ENCODE measurements around the gene NEUROD2.
"Not testable (repeated sequence)": the region's sequence is repeated elsewhere in the genome, so short reads cannot be mapped to it uniquely, and the experiment has no call there.

NEUROD2 gene

GRCh38 chr17:39595294-39595693 lies 12.4 kb downstream of the NEUROD2 start:
- H3K4me3 ChIP-seq (ENCODE audit: low read length): no peak overlapping the region
- H3K4me1 ChIP-seq (ENCODE audit: control insufficient read depth, insufficient read depth, low read length): peaks cover 6% of the 10 kb centered on the region
- no peaks in the 10 kb centered on the region for H3K9me3 ChIP-seq (ENCODE audit: control insufficient read depth, insufficient read depth, low read length)
- no peaks in the 10 kb centered on the region for H3K36me3 ChIP-seq (ENCODE audit: control insufficient read depth, insufficient read depth, low read length)
- peaks cover 61% of the 10 kb centered on the region for H3K27me3 ChIP-seq (ENCODE audit: control insufficient read depth, insufficient read depth, low read length)
- no peak for DNase-seq (ENCODE audit: low read depth, low spot score)
- no CpG with 5 or more reads among the region's 4 CpGs for WGBS (ENCODE audit: insufficient coverage, insufficient read length)
- H3K27ac ChIP-seq (ENCODE audit: low read length): no peak overlapping the region

GRCh38 chr17:39593371-39593770 lies 14.3 kb downstream of the NEUROD2 start:
- DNase-seq (ENCODE audit: low read depth, low spot score): no peak
- Histone ChIP-seq H3K36me3 (ENCODE audit: control insufficient read depth, insufficient read depth, low read length) (no peaks in the 10 kb centered on the region), H3K9me3 (ENCODE audit: control insufficient read depth, insufficient read depth, low read length) (no peaks in the 10 kb centered on the region), H3K27ac (ENCODE audit: low read length) (no peak overlapping the region), H3K4me3 (ENCODE audit: low read length) (no peak overlapping the region), H3K27me3 (ENCODE audit: control insufficient read depth, insufficient read depth, low read length) (peaks cover 43% of the 10 kb centered on the region), H3K4me1 (ENCODE audit: control insufficient read depth, insufficient read depth, low read length) (peaks cover 5% of the 10 kb centered on the region)
- WGBS (ENCODE audit: insufficient coverage, insufficient read length): no CpG with 5 or more reads among the region's 2 CpGs

DNA sequence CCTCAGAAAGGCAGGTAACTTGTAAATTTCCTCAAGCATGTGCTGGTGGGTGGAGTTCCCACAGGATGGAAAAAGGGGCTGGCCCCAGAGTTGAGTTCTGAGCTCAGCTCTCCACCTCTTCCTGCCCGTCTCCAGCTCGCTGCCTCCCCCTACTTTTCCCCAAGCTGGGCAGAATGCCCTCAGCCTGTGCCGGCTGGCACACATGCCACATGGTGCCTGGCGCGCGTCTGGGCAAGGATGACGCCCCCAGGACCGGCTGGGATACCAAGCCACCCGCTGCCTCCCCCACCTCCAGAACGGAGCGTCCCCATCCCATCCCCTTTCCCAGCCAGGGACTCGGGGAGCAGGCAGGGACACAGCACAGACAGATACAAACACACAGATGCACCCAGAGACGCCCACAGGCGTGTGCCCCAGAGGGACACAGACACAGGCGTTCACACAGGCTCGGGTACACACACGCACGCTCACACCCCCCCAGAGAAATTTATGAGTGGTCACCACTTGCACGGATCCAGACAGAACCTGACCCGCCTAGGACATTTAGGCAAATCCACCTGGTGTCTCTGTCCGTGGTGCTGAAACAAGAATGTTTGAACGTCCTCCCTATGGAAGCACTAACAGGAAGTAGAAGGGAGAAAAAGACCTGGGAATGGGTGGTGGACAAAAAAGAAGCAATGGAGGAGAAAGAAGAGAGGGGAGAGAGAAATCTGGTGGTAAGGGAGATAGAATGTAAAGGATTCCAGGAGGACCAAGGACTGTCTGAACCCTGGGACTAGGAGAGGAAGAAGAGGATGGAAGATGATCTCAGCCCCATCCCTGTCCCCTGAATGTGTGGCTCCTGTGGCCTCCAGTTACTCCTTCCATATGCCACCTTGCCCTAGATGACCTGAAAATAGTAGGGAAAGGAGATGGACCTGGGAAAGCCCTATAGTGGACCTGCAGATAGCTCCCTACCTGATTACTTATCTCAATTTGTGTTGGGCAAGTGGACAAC lies 15.5 kb downstream of the NEUROD2 start:
- Histone ChIP-seq H3K27ac (ENCODE audit: low read length) (no peak overlapping the region), H3K4me1 (ENCODE audit: control insufficient read depth, insufficient read depth, low read length) (peaks cover 5% of the 10 kb centered on the region), H3K4me3 (ENCODE audit: low read length) (no peak overlapping the region), H3K27me3 (ENCODE audit: control insufficient read depth, insufficient read depth, low read length) (peaks cover 32% of the 10 kb centered on the region), H3K9me3 (ENCODE audit: control insufficient read depth, insufficient read depth, low read length) (no peaks in the 10 kb centered on the region), H3K36me3 (ENCODE audit: control insufficient read depth, insufficient read depth, low read length) (no peaks in the 10 kb centered on the region)
- WGBS (ENCODE audit: insufficient coverage, insufficient read length): no CpG with 5 or more reads among the region's 22 CpGs
- no peak for DNase-seq (ENCODE audit: low read depth, low spot score)

DNA sequence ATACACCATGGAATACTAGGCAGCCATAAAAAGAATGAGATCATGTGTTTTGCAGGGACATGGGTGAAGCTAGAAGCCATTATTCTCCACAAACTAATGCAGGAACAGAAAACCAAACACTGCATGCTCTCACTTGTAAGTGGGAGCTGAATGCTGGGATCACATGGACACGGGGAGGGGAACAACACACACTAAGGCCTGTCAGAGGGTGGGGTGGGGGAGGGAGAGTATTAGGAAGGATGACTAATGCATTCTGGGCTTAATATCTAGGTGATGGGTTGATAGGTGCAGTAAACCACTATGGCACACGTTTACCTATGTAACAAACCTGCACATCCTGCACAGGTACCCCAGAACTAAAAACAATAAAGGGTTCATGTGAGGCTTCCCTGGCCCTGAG lies 17.5 kb downstream of the NEUROD2 start:
- H3K9me3 ChIP-seq (ENCODE audit: control insufficient read depth, insufficient read depth, low read length); H3K4me3 ChIP-seq (ENCODE audit: low read length); H3K27ac ChIP-seq (ENCODE audit: low read length); DNase-seq (ENCODE audit: low read depth, low spot score); H3K4me1 ChIP-seq (ENCODE audit: control insufficient read depth, insufficient read depth, low read length); H3K36me3 ChIP-seq (ENCODE audit: control insufficient read depth, insufficient read depth, low read length): not testable (repeated sequence)
- H3K27me3 ChIP-seq (ENCODE audit: control insufficient read depth, insufficient read depth, low read length): peaks cover 11% of the 10 kb centered on the region
- WGBS (ENCODE audit: insufficient coverage, insufficient read length): no CpG with 5 or more reads among the region's 2 CpGs

GRCh38 chr17:39582658-39583057 lies 25.1 kb downstream of the NEUROD2 start:
- WGBS (ENCODE audit: insufficient coverage, insufficient read length): no CpG with 5 or more reads among the region's 2 CpGs
- Histone ChIP-seq H3K4me3 (ENCODE audit: low read length) (no peak overlapping the region), H3K27ac (ENCODE audit: low read length) (no peak overlapping the region), H3K4me1 (ENCODE audit: control insufficient read depth, insufficient read depth, low read length) (peaks cover 8% of the 10 kb centered on the region), H3K27me3 (ENCODE audit: control insufficient read depth, insufficient read depth, low read length) (no peaks in the 10 kb centered on the region), H3K36me3 (ENCODE audit: control insufficient read depth, insufficient read depth, low read length) (no peaks in the 10 kb centered on the region), H3K9me3 (ENCODE audit: control insufficient read depth, insufficient read depth, low read length) (no peaks in the 10 kb centered on the region)
- DNase-seq (ENCODE audit: low read depth, low spot score): no peak

DNA sequence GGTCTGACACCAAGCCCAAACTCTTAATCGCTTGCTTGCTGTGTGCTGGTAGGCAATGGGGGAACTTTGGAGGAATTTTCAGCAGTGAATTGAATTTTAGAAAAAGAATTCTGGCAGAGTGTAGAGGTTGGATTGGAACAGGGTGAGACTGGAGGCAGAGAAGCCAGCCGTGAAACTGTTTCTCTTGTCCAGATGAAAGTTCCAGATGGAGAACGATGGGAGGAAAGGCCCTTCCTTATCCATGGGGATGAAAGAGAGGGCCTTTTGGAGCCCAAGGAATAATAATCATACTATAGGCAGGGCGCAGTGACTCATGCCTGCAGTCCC lies 26.0 kb downstream of the NEUROD2 start:
- Histone ChIP-seq H3K4me3 (ENCODE audit: low read length) (no peak overlapping the region), H3K27me3 (ENCODE audit: control insufficient read depth, insufficient read depth, low read length) (no peaks in the 10 kb centered on the region), H3K27ac (ENCODE audit: low read length) (no peak overlapping the region), H3K4me1 (ENCODE audit: control insufficient read depth, insufficient read depth, low read length) (peaks cover 8% of the 10 kb centered on the region), H3K36me3 (ENCODE audit: control insufficient read depth, insufficient read depth, low read length) (no peaks in the 10 kb centered on the region), H3K9me3 (ENCODE audit: control insufficient read depth, insufficient read depth, low read length) (no peaks in the 10 kb centered on the region)
- DNase-seq (ENCODE audit: low read depth, low spot score): no peak
- no CpG with 5 or more reads among the region's 4 CpGs for WGBS (ENCODE audit: insufficient coverage, insufficient read length)

DNA sequence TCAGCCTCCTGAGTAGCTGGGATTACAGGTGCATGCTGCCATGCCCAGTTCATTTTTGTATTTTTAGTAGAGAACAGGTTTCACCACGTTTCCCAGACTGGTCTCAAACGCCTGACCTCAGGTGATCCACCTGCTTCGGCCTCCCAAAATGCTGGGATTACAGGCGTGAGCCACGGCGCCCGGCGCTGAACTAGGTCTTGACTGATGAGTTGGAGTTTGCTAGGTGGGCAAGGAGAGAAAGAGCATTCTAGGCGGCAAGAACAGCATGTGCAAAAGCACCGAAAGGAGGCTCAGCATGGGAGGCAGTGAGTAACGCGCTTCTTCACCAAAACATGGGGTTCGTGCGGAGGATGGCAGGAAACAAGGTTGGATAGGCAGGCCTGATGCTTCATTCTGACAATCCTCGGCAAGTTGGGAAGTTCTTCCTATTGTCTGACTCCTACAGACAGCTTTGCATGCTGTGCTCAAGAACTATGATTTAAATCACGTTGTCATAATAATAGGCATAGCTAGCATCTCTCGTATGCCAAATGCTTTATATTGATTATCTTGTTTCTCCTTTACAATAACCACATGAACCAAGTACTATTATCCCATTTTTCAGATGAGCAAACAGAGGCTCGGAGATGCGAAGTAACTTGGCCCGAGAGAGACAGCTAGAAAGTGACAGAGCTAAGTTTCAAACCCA lies 26.5 kb downstream of the NEUROD2 start:
- H3K4me1 ChIP-seq (ENCODE audit: control insufficient read depth, insufficient read depth, low read length): peaks cover 8% of the 10 kb centered on the region
- no peaks in the 10 kb centered on the region for H3K36me3 ChIP-seq (ENCODE audit: control insufficient read depth, insufficient read depth, low read length)
- no peak overlapping the region for H3K4me3 ChIP-seq (ENCODE audit: low read length)
- no peaks in the 10 kb centered on the region for H3K27me3 ChIP-seq (ENCODE audit: control insufficient read depth, insufficient read depth, low read length)
- no peak overlapping the region for H3K27ac ChIP-seq (ENCODE audit: low read length)
- DNase-seq (ENCODE audit: low read depth, low spot score): no peak
- no peaks in the 10 kb centered on the region for H3K9me3 ChIP-seq (ENCODE audit: control insufficient read depth, insufficient read depth, low read length)
- no CpG with 5 or more reads among the region's 20 CpGs for WGBS (ENCODE audit: insufficient coverage, insufficient read length)

GRCh38 chr17:39580082-39580468 lies 27.6 kb downstream of the NEUROD2 start:
- Histone ChIP-seq H3K36me3 (ENCODE audit: control insufficient read depth, insufficient read depth, low read length) (no peaks in the 10 kb centered on the region), H3K27me3 (ENCODE audit: control insufficient read depth, insufficient read depth, low read length) (no peaks in the 10 kb centered on the region), H3K4me1 (ENCODE audit: control insufficient read depth, insufficient read depth, low read length) (peaks cover 8% of the 10 kb centered on the region), H3K4me3 (ENCODE audit: low read length) (no peak overlapping the region), H3K9me3 (ENCODE audit: control insufficient read depth, insufficient read depth, low read length) (no peaks in the 10 kb centered on the region), H3K27ac (ENCODE audit: low read length) (no peak overlapping the region)
- no CpG with 5 or more reads among the region's 7 CpGs for WGBS (ENCODE audit: insufficient coverage, insufficient read length)
- DNase-seq (ENCODE audit: low read depth, low spot score): no peak

DNA sequence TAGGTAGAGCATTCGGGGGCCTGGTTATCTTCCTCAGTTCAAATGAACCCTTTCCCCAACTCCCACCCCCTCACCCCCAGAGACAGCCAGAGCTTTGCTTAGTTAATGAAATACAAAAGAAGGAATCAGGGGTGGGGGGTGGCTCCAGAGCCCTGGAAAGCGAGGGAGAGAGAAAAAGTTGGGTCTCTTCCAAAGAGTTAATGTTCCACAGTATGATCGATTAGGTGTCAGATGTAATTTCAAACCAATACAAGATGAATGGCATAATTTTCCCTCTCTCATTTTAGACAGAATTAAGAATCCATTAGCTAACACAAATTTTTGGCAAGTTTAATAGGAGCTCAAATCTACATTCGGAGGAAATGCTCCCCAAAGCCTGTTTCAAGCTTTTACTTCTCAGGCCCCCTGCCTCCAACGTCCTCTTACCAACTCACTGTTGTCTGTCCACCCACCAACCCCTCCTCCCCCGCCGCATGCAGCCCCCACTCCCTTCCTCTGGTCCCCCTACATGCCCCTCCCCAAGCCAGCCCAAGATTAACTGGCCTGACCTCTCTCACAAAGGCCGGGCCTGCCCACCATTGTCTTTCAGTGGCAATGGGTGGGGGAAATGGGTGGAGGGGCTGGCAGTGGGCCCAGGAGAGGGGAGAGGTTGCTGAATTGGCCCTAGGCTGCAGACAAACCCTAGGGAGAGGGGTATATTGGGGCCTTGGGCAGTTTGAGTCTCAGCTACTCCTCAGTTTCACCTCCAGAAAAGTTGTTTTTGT lies 28.2 kb downstream of the NEUROD2 start:
- Histone ChIP-seq H3K36me3 (ENCODE audit: control insufficient read depth, insufficient read depth, low read length) (no peaks in the 10 kb centered on the region), H3K4me3 (ENCODE audit: low read length) (no peak overlapping the region), H3K27ac (ENCODE audit: low read length) (no peak overlapping the region), H3K27me3 (ENCODE audit: control insufficient read depth, insufficient read depth, low read length) (no peaks in the 10 kb centered on the region), H3K4me1 (ENCODE audit: control insufficient read depth, insufficient read depth, low read length) (peaks cover 8% of the 10 kb centered on the region), H3K9me3 (ENCODE audit: control insufficient read depth, insufficient read depth, low read length) (no peaks in the 10 kb centered on the region)
- no peak for DNase-seq (ENCODE audit: low read depth, low spot score)
- WGBS (ENCODE audit: insufficient coverage, insufficient read length): no CpG with 5 or more reads among the region's 8 CpGs

- H3K27me3 ChIP-seq (ENCODE audit: control insufficient read depth, insufficient read depth, low read length): no peaks in the 10 kb centered on the region
- no peak overlapping the region for H3K27ac ChIP-seq (ENCODE audit: low read length)
- no peaks in the 10 kb centered on the region for H3K36me3 ChIP-seq (ENCODE audit: control insufficient read depth, insufficient read depth, low read length)
- no peaks in the 10 kb centered on the region for H3K9me3 ChIP-seq (ENCODE audit: control insufficient read depth, insufficient read depth, low read length)
- H3K4me1 ChIP-seq (ENCODE audit: control insufficient read depth, insufficient read depth, low read length): peaks cover 8% of the 10 kb centered on the region
- WGBS (ENCODE audit: insufficient coverage, insufficient read length): no CpG with 5 or more reads among the region's 2 CpGs
- no peak overlapping the region for H3K4me3 ChIP-seq (ENCODE audit: low read length)
- no peak for DNase-seq (ENCODE audit: low read depth, low spot score)
Measured at GRCh38 chr17:39578272-39578671, 29.4 kb downstream of the NEUROD2 start.
